Mesenchymal stem cell (in vitro differentiated cells and primary cell): Measurements from ENCODE around the gene COMP.
"Not testable (repeated sequence)": the region's sequence is repeated elsewhere in the genome, so short reads cannot be mapped to it uniquely, and the experiment has no call there.

ENCODE experiments used
- DNase-seq: peaks from one replicate; pipeline ENCODE4 v3.0.0-alpha.2; 2013
- H2AFZ ChIP-seq: one replicate; pipeline ENCODE4 v1.6.1; 2013; ENCODE audit warnings: low read depth, mild to moderate bottlenecking, control low read depth, inconsistent platforms, low read length, moderate library complexity
- H2AK5ac ChIP-seq: 2 replicates; pipeline ENCODE4 v1.6.1; 2013; ENCODE audit warnings: low read length, moderate library complexity, mild to moderate bottlenecking, inconsistent platforms; ENCODE audit not compliant: severe bottlenecking
- H2BK120ac ChIP-seq: one replicate; pipeline ENCODE4 v1.6.1; 2013; ENCODE audit warnings: low read depth, mild to moderate bottlenecking, inconsistent platforms, low read length, moderate library complexity
- H2BK12ac ChIP-seq, 2 experiments: one replicate each; pipeline ENCODE4 v1.6.1; 2013; ENCODE audit warnings: inconsistent platforms in 2 of 2, low read length in 2 of 2, mild to moderate bottlenecking in 2 of 2, moderate library complexity in 2 of 2, control low read depth in 1 of 2
- H2BK15ac ChIP-seq: one replicate; pipeline ENCODE4 v1.6.1; 2013; ENCODE audit warnings: mild to moderate bottlenecking, low read depth, inconsistent platforms; ENCODE audit not compliant: poor library complexity, severe bottlenecking
- H2BK5ac ChIP-seq: 2 replicates; pipeline ENCODE4 v1.6.1; 2013; ENCODE audit warnings: low read depth, mild to moderate bottlenecking, low read length, control low read depth, inconsistent platforms; ENCODE audit not compliant: poor library complexity, severe bottlenecking
- H3K14ac ChIP-seq, 2 experiments: one replicate each; pipeline ENCODE4 v1.6.1; 2013; ENCODE audit warnings: inconsistent platforms in 2 of 2, low read length in 2 of 2, control low read depth in 1 of 2, mild to moderate bottlenecking in 1 of 2, moderate library complexity in 1 of 2
- H3K18ac ChIP-seq, 2 experiments: one replicate each; pipeline ENCODE4 v1.6.1; 2013; ENCODE audit warnings: inconsistent platforms in 2 of 2, low read length in 2 of 2, control low read depth in 1 of 2, low read depth in 1 of 2, mild to moderate bottlenecking in 1 of 2
- H3K23ac ChIP-seq, 2 experiments: one replicate each; pipeline ENCODE4 v1.6.1; 2013; ENCODE audit warnings: inconsistent platforms in 2 of 2, low read length in 2 of 2, mild to moderate bottlenecking in 2 of 2, moderate library complexity in 2 of 2, control low read depth in 1 of 2
- H3K27ac ChIP-seq: 2 replicates; pipeline ENCODE4 v1.5.1; 2013; ENCODE audit warnings: mild to moderate bottlenecking, moderate library complexity, low read length, control low read depth, inconsistent platforms; ENCODE audit not compliant: poor library complexity, severe bottlenecking
- H3K27me3 ChIP-seq, 2 experiments: 2 replicates each; pipeline versions ENCODE4 v1.6.1 to v1.7.0; 2013; ENCODE audit warnings: low read length in 2 of 2, mild to moderate bottlenecking in 2 of 2, moderate library complexity in 2 of 2, control low read depth in 1 of 2, inconsistent platforms in 1 of 2; ENCODE audit not compliant: control insufficient read depth in 1 of 2, insufficient read depth in 1 of 2
- H3K36me3 ChIP-seq, 2 experiments: 2 replicates each; pipeline versions ENCODE4 v1.6.1 to v1.7.0; 2013; ENCODE audit warnings: low read length in 2 of 2, control low read depth in 1 of 2, inconsistent platforms in 1 of 2, low read depth in 1 of 2, mild to moderate bottlenecking in 1 of 2; ENCODE audit not compliant: insufficient read depth in 2 of 2, control insufficient read depth in 1 of 2
- H3K4ac ChIP-seq, 2 experiments: one replicate each; pipeline ENCODE4 v1.6.1; 2013; ENCODE audit warnings: inconsistent platforms in 2 of 2, low read length in 2 of 2, mild to moderate bottlenecking in 2 of 2, moderate library complexity in 2 of 2, control low read depth in 1 of 2, low read depth in 1 of 2
- H3K4me1 ChIP-seq: 2 replicates; pipeline ENCODE4 v1.6.1; 2013; ENCODE audit warnings: low read depth, low read length, control low read depth; ENCODE audit not compliant: control insufficient read depth, insufficient read depth
- H3K4me2 ChIP-seq: 2 replicates; pipeline ENCODE4 v1.6.1; 2013; ENCODE audit warnings: low read length, mild to moderate bottlenecking, inconsistent platforms; ENCODE audit not compliant: poor library complexity, severe bottlenecking
- H3K4me3 ChIP-seq, 2 experiments: 2 replicates each; pipeline versions ENCODE4 v1.5.1 to v1.7.0; 2013; ENCODE audit warnings: low read length in 2 of 2, mild to moderate bottlenecking in 2 of 2, control low read depth in 1 of 2, low read depth in 1 of 2; ENCODE audit not compliant: insufficient read depth in 1 of 2
- H3K79me1 ChIP-seq: replicated peaks from 2 replicates; pipeline ENCODE4 v1.6.1; 2013; ENCODE audit warnings: mild to moderate bottlenecking, control low read depth, low read length, inconsistent platforms; ENCODE audit not compliant: poor library complexity, severe bottlenecking
- H3K9ac ChIP-seq: 2 replicates; pipeline ENCODE4 v1.7.0; 2013; ENCODE audit warnings: mild to moderate bottlenecking, low read length, moderate library complexity
- H3K9me3 ChIP-seq: 2 replicates; pipeline ENCODE4 v1.7.0; 2013; ENCODE audit warnings: mild to moderate bottlenecking, low read length; ENCODE audit not compliant: control insufficient read depth
- H4K8ac ChIP-seq: one replicate; pipeline ENCODE4 v1.6.1; 2013; ENCODE audit warnings: inconsistent platforms, mild to moderate bottlenecking, low read length, moderate library complexity
- H4K91ac ChIP-seq: one replicate; pipeline ENCODE4 v1.6.1; 2013; ENCODE audit warnings: mild to moderate bottlenecking, low read length, inconsistent platforms
- WGBS: methylation state at CpG from one replicate; pipeline ENCODE4 v1.1.7; 2013; ENCODE audit warnings: mixed read lengths; 5-methylcytosine and 5-hydroxymethylcytosine counted together

Gene COMP

DNA sequence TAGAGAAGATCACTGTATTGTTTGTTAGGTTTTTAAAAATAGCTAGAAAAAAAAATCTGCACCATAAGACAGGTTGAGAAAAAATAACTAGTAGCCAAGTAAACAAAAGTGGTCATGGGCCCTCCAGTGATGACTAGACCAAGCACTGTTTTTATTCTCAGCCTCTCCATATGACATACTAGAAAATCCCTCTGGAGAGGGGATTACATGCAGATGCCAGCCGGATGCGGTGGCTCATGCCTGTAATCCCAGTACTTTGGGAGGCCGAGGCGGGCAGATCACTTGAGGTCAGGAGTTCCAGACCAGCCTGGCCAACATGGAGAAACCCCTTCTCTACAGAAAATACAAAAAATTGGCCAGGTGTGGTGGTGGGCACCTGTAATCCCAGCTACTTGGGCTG is 25.5 kb upstream of the COMP start:
- not testable (repeated sequence) for H4K8ac ChIP-seq, DNase-seq, H3K14ac ChIP-seq

DNA sequence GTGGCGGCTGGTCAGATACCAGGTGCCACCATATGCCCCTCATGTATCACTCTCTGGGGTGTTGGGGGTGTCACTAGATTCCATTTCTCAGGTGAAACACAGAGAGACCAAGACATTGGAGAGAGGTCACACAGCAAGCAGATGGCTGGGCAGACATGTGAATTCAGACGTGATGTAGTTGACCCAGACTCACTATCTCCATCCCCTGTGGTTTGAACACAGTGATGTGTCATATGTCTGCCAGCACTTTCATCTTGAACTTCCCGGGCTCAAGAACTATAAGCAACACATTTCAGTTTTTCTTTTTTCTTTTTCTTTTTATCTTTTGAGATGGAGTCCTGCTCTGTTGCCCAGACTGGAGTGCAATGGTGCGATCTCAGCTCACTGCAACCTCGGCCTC is 24.6 kb upstream of the COMP start:
- Histone ChIP-seq H3K23ac (no peak overlapping the region), H3K4me2 (no peak overlapping the region), H4K91ac (no peak overlapping the region), H2AK5ac (no peak overlapping the region), H2BK5ac (no peak overlapping the region), H3K27me3 (peaks cover 5 to 23% of the 10 kb centered on the region in 2 experiments), H3K4ac (no peak overlapping the region), H2AFZ (no peak overlapping the region), H3K79me1 (no peaks in the 10 kb centered on the region), H4K8ac (no peak overlapping the region), H3K14ac (no peak overlapping the region), H3K27ac (no peak overlapping the region), H3K4me1 (no peaks in the 10 kb centered on the region), H2BK120ac (no peak overlapping the region), H3K4me3 (no peak overlapping the region), H3K9me3 (no peaks in the 10 kb centered on the region), H2BK12ac (no peak overlapping the region), H2BK15ac (no peak overlapping the region), H3K9ac (no peak overlapping the region), H3K36me3 (no peaks in the 10 kb centered on the region), H3K18ac (no peak overlapping the region)
- WGBS, result 88% methylated on average over 5 of the region's 5 CpGs
- no peak for DNase-seq

More for the DNA sequence above, 25.5 kb upstream of the COMP start:
- not testable (repeated sequence) for H3K4me2 ChIP-seq, H3K18ac ChIP-seq, H2BK12ac ChIP-seq, H3K4me3 ChIP-seq, H3K79me1 ChIP-seq, H2BK120ac ChIP-seq, H2AK5ac ChIP-seq, H2BK15ac ChIP-seq, H3K4me1 ChIP-seq, H3K23ac ChIP-seq, H3K4ac ChIP-seq, H3K36me3 ChIP-seq, H4K91ac ChIP-seq, H3K27ac ChIP-seq, H3K9me3 ChIP-seq, H2BK5ac ChIP-seq, H2AFZ ChIP-seq, H3K9ac ChIP-seq
- WGBS, result 89% methylated on average over 4 of the region's 4 CpGs
- H3K27me3 ChIP-seq, result peaks cover 5 to 26% of the 10 kb centered on the region in 2 experiments

DNA sequence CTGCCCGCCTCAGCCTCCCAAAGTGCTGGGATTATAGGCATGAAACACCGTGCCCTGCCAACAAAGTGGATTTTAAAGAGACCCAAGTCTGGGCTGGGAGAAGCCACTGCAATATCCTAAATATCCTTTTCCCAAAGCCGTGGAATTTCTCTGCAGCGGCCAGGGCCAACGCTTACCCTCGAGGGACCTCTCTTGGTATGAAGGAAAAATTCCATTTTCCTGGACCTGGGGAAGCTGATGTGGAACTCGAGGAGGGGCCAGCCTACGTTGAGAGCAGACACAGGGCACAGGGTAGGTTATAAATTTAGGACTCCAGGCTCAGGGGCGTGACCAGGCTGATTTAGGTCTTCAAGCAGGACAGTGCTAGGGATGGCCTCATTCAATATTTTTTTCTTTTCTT is 23.0 kb upstream of the COMP start:
- no peak overlapping the region for H2BK120ac ChIP-seq
- H3K14ac ChIP-seq, result no peak overlapping the region
- no peak overlapping the region for H3K4me2 ChIP-seq
- no peak overlapping the region for H2BK5ac ChIP-seq
- no peaks in the 10 kb centered on the region for H3K9me3 ChIP-seq
- no peak overlapping the region for H3K18ac ChIP-seq
- no peak overlapping the region for H3K4ac ChIP-seq
- no peak overlapping the region for H3K9ac ChIP-seq
- no peak overlapping the region for H3K27ac ChIP-seq
- no peak overlapping the region for H3K4me3 ChIP-seq
- no peak overlapping the region for H2BK15ac ChIP-seq
- H2BK12ac ChIP-seq, result no peak overlapping the region
- no peaks in the 10 kb centered on the region for H3K36me3 ChIP-seq
- H2AFZ ChIP-seq, result no peak overlapping the region
- H4K8ac ChIP-seq, result no peak overlapping the region
- DNase-seq, result no peak
- H3K23ac ChIP-seq, result no peak overlapping the region
- peaks cover 5 to 29% of the 10 kb centered on the region in 2 experiments for H3K27me3 ChIP-seq
- no peak overlapping the region for H4K91ac ChIP-seq
- no peaks in the 10 kb centered on the region for H3K4me1 ChIP-seq
- H3K79me1 ChIP-seq, result no peaks in the 10 kb centered on the region
- WGBS, result 56% methylated on average over 9 of the region's 9 CpGs
- H2AK5ac ChIP-seq, result no peak overlapping the region

DNA sequence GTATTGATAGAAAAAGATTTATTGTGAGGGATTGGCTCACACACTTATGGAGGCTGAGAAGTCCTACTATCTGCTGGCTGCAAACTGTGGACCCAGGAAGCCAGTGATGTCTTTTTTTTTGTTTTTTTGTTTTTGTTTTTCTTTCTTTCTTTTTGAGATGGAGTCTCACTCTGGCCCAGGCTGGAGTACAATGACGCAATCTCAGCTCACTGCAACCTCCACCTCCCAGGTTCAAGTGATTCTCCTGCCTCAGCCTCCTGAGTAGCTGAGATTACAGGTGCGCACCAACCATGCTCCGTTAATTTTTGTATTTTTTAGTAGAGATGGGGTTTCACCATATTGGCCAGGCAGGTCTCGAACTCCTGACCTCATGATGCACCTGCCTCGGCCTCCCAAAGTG is 20.5 kb upstream of the COMP start:
- H3K14ac ChIP-seq, H3K9me3 ChIP-seq, H3K9ac ChIP-seq, H2AK5ac ChIP-seq, H3K27ac ChIP-seq, H3K4me3 ChIP-seq, H4K91ac ChIP-seq, H2BK15ac ChIP-seq, H3K79me1 ChIP-seq, DNase-seq, H2BK5ac ChIP-seq, H3K4ac ChIP-seq, H3K4me2 ChIP-seq, H3K18ac ChIP-seq, H2BK120ac ChIP-seq, H3K23ac ChIP-seq, H4K8ac ChIP-seq, H3K4me1 ChIP-seq, H3K36me3 ChIP-seq, H2AFZ ChIP-seq, H2BK12ac ChIP-seq: not testable (repeated sequence)
- peaks cover 5 to 40% of the 10 kb centered on the region in 2 experiments for H3K27me3 ChIP-seq
- WGBS, result 97% methylated on average over 5 of the region's 5 CpGs
